ENCODE measurements around the gene ASB8.
"Not testable (repeated sequence)": the region's sequence is repeated elsewhere in the genome, so short reads cannot be mapped to it uniquely, and the experiment has no call there.

Gene ASB8

DNA sequence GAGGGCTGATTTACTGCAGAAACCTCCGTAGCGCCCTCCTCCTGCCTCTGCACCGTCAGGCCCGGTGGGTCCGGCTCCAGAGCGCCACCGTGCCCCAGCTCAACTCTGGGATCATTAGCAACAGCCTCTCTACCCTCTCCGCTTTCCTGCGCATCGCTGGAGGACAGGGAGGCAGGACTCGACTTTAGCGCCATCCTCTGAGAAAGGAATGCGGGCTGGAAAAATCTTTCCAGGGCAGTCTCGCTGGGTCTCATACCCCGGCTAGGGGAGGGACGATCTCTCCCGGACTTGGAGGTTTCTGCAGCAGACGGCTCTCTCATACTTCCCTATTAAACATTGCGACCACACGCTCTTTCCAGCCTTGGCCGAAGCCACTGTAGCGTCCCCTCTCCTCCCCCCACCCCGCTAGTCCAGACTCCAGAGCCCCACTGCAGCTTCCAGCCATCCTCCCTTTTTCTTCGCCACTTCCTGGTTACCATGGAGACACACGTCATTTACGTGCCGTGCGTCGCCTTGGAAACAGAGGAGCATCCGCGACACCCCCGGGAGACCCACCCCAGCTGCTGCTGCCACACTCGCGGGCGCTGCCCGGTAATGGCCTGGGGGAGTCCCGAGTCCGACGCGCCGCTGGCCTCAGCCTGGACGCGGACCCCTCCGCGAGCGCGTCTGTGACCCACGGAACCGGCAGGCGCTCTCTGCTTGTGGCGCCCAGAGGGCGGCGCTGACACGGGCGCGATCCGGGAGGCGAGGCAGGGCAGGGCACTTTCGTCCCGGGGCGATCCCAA, 26.0 kb upstream of the ASB8 start, which contains the start of gene CCDC184:
Gene CCDC184 (plus strand): TSS at position 554 of the 785 bp plus-strand sequence. CDS start 479 bp downstream, outside the sequence.
- in situ Hi-C loops (cut with HindIII; ENCODE audit: low sequenced_read_pairs) = no loop called here

DNA sequence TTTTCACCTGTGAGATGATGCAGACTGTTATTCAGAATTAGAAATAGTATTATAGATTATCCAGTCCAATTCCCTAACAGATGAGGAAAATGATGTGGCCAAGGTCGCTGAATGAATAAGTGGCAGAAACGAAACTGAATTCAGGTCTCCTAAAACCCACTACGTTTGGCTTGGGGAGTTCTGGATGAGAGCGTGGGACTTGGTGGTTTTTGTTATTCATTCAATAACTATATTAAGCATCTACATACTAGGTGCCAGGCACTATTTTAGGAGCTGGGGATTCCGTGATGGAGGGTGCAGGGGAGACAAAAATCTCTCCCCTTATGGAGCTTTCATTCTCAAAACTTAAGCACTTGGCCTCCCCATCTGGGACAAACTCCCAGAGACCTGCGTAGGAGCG, 25.3 kb upstream of the ASB8 start:
- in situ Hi-C loops (cut with HindIII; ENCODE audit: low sequenced_read_pairs) = no loop called here

DNA sequence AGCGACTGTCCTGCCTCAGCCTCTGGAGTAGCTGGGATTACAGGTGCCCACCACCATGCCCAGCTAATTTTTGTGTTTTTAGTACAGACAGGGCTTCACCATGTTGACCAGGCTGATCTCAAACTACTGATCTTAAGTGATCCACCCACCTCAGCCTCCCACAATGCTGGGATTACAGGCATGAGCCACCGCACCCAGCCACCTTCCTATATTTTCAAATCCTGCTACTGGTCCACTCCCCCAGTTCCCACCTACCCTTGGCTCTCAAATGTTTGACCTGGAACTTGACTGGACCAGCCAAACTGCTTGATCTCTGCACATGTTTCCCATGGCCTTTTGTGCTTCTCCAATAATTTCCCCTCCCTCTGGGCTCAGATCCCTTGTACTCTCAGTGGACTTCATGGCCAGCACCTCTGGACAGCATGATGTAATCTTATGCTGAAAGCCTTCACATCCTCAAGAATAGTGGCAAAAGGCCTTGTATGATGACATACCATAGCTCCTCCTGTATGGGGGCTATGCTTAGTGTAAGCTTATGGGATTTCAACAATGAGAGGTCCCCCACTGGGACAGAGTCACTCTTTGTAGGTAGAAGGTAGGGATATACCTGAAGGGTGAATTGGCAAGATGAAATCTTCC, 23.7 kb upstream of the ASB8 start:
- in situ Hi-C loops (cut with HindIII; ENCODE audit: low sequenced_read_pairs) = no loop called here

DNA sequence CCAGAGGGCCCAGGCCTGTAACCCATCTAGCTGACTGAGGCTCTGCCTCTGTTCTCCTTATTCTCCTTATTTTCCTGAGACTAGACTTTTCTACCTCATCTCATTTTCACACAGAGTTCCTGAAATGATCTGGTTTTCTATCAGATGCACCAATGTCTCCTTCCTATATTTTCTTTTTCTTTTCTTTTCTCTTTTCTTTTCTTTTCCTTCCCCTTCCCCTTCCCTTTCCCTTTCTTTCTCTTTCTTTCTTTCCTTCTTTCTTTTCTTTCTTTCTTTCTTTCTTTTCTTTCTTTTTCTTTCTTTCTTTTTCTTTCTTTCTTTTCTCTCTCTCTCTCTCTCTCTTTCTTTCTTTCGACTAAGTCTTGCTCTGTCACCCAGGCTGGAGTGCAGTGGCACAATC, 23.1 kb upstream of the ASB8 start:
- in situ Hi-C loops (cut with HindIII; ENCODE audit: low sequenced_read_pairs) = no loop called here

DNA sequence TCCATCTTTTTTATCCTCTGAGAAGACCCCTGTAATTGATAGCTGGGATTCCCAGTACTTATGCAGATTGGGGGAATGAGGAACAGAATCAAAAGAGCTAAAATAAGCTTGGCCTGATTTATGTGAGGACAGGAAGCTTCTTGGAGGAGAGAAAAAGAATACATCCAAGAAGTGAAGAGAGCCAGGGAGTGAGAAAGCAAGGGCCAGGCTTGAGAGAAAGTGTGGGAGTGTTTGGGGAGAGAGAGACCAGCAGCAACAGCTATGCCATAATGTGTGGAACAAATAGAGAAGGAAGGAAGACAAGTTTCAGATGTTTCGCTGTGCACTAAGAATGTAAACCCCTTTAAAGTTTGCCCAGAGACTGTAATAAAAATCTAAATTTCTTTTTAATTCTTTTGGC, 22.2 kb upstream of the ASB8 start:
- in situ Hi-C loops (cut with HindIII; ENCODE audit: low sequenced_read_pairs) = no loop called here

DNA sequence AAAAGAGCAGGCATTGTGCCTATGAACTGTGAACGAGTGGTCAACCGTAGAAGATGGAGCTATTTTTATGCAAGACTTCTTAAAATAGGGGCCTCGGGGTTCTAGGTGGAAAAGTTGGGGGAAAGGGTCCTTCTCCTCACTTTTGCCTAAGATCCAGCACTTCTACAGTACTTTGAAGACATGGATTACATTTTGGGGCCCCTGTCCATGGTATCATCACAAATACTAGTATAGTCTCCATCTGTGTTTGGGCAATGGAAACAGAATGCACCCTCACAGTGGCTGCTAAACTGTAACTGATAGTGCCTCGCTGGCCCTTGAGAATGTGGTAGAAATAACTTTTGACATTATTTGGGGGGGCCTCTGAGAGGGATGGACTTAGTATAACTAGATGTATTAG, 20.7 kb upstream of the ASB8 start:
- in situ Hi-C loops (cut with HindIII; ENCODE audit: low sequenced_read_pairs) = no loop called here

DNA sequence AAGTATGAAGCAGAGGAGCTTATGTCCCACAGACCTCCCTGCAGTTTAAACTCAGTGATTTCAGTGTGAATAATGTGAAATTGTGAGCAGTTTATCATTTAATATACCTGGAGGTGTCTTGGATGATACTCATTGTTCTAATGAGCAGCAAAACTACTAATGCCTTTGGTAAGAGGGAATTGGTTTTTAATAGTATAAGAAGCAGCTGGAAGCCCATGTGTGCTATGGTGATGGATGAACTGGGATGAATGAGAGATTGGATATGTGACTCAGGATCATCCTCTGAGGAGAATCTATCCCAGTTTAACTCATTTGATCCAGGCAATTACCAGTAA, 19.1 kb upstream of the ASB8 start:
- in situ Hi-C loops (cut with HindIII; ENCODE audit: low sequenced_read_pairs) = no loop called here

DNA sequence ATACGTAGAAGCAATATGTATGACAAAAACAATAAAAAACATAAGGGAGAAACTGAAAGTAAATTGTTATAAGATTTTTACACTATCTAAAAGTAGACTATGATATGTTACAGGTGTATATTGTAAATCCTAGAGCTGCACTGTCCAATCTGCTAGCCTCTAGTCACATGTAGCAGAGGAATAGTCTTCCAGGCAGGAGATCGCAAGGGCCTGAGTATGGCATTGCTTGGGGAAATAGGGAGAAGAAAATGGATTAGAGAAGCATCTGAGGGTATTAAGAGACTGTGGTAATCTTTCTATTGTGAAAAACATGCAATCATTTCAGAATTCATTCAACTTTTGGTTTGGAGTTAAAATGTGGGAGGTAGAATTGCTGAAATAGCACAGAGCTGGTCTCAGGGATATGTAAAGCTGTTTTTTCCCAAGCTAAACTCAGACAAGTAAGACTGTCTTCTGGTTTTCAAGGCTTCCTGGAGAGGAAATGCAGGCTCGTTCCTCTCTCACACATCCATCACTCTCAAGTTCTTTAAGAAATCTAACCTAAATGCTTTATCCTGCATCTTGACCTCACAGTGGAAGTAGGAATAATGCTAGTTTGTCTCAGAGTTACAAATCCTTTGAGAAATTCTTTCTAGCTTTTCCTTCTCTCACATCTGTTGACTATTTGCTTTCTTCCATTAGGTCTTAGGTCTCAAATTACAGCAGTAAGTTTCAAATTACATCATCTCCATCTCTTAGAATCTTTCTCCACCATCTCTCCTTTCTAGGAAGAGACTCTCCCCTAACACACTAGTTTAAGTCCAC, 18.5 kb upstream of the ASB8 start:
- in situ Hi-C loops (cut with HindIII; ENCODE audit: low sequenced_read_pairs) = no loop called here

DNA sequence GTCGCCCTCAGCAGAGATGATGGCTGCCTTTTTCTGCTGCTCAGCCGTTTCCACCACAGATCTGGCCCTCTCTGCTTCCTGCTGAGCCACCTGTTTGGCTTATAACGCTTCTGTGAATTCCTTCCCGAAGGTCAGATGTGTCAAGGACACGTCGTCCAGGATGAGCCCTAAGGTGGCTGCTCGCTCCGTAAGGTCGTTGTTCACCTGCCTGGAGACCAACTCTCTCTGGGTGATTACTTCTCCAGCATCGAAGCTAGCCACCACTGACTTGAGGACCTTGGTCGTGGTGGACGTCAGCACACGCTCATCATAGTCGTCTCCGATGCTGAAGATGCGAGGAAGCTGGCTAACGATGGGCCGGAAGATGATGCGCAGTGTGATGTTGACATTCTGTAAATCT, 11.7 kb upstream of the ASB8 start:
- in situ Hi-C loops (cut with HindIII; ENCODE audit: low sequenced_read_pairs) = no loop called here

DNA sequence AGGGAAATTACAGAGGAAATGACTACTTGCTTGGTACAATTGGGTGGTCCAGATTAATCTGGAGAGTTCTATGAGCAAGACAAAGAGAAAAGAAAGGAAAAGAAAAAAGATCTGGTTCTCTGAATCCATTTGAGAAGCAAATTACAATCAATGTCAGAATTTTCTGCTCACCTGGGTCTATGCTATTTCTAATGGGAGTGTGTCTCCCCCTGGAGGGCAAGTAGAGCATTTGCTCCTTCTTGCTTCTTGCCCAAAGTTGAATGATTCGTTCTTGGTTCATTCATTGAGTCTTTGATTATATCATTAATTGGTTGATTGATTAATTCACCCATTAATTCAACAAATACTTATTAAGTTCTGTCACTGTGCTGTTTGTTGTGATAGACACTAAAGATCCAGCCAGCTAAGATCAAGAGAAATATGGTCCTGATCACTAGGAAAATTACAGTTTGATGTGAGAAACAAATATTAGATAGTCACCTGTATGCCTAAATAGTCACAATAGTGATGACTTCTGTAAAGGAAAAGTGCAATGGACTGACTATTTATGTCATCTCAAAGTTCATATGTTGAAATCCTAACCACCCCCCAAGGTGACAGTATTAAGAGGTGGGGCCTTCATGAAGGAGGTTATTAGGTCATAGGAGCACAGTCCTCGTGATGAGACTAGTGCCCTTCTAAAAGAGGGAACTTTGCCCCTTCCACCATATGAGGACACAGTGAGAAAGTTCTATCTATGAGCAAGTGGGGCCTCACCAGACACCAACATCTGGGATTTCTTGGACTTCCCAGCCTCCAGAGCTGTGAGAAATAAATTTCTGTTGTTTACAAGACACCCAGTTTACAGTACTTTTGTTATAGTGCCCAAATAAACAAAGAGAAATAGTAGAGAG, 8.0 kb upstream of the ASB8 start:
- in situ Hi-C loops (cut with HindIII; ENCODE audit: low sequenced_read_pairs) = no loop called here

DNA sequence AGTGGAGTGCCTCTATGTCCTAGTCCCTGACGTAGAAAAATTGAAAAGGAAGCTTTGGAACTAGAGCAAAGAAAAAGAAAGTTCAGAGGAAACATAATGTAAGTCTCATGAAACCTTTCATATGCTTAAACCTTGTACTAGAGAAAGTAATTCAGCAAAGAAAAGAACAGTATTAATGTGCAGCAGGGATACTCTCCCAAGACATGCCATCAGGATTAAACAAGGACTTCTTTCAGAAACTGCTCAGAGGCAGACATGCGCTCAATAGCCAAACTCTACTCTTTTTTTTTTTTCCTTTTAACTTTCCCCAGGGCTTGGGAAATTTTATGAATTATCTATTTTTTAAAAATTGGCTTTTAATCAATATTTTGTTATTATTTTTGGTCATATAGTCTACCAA, 7.1 kb upstream of the ASB8 start:
- in situ Hi-C loops (cut with HindIII; ENCODE audit: low sequenced_read_pairs) = no loop called here

DNA sequence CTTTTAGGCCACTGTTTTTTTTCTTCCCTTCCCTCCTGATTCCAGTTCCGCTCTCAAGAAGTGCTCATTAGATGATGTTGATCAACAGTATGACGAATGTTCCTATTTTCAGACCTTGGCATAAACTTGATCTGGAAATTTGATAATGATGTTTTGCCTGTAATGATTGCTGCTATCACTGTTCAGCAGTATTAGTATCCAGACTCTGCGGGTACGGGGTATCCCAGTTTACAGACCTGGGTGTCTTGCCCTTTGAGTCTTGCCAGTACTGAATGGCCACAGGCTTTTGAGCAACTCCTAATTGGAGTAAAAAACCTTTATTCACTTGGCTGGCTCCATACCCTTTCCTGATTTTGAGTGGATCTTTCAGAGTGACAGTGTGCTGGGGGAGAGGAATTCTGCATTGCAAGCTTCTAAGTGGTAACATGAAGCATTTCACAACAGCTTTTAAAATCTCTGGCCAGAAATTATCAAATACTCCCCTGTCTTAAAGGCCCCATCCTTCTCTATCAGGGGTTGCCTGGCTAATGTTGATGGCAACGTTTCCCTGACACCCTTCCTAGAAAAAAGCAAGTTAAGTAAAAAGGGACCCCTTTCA, 5.9 kb upstream of the ASB8 start:
- in situ Hi-C loops (cut with HindIII; ENCODE audit: low sequenced_read_pairs) = no loop called here

DNA sequence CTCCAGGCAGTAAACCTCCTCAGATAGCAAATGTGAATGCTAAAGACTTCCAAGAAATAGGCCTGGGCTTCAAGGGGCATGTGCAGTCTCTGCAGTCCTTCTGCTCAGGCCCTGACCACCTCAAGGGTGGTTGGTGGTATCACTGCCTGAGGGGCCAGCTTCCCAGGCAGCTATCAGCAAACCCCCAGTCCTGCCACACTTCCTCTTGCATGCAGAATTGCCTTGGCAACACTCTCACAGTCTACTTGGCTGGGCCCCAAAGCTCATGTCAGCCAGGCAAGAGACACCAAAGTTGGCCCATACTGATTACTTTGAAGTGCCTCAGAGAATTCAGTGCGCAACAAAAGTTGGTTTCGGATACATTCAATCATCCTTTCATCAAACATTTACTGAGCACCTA, 3.5 kb upstream of the ASB8 start:
- in situ Hi-C loops (cut with HindIII; ENCODE audit: low sequenced_read_pairs) = no loop called here

DNA sequence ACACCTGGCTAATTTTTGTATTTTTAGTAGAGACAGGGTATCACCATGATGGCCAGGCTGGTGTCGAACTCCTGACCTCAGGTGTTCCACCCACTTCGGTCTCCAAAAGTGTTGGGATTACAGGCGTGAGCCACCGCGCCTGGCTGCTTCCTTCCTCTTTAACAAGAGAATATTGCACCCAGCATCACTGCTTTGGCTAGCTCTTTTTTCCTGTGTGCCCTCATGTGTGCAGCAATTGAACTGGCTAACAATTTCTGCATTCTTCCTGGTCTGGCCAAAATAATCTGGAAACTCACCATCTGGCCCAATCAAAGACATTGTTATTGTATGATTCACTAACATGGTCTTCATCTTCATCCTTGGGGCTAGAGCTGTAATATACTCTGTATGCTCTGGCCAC, 2.7 kb upstream of the ASB8 start:
- in situ Hi-C loops (cut with HindIII; ENCODE audit: low sequenced_read_pairs) = no loop called here

DNA sequence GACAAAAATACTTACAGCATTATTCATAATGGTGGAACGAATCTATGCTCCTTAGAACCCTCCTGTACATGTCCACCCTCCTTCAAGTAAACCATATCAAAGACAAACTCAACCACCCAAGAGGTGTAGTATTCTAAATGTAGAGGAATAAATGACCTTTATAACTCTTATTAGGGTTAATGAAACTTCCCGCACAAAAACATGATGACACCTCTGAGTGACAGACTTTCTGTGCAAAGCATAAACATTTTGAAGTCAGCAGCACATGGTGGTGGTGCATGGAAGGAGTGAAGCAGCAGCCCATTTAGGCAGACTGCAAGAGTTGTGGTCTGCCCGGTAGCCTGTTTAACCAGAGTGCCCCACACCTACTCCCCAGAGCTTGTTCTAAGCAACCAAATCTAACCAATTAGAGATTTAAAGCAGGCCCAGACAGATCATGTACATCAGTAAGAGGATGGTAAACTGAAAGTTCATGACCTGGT, 615 bp upstream of the ASB8 start:
- in situ Hi-C loops (cut with HindIII; ENCODE audit: low sequenced_read_pairs) = no loop called here

DNA sequence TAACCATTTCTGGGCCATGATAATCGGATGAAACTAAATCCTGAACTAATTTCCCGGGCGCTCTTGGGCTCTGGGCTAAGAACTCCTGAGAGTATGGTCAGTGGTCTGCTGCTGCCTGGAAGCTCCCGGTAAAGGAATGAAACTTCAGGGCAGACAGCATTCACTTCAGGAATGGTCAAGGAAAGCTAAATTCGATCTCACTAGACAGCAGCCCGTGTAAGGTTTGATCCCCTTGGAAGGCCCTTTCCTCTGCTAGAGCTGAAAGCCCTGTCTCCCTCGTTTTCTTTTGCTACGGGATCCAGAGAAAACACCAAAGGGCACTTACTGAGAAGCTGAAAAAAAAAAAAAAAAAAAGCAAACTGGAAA, 680 bp downstream of the ASB8 start:
- in situ Hi-C loops (cut with HindIII; ENCODE audit: low sequenced_read_pairs) = no loop called here

DNA sequence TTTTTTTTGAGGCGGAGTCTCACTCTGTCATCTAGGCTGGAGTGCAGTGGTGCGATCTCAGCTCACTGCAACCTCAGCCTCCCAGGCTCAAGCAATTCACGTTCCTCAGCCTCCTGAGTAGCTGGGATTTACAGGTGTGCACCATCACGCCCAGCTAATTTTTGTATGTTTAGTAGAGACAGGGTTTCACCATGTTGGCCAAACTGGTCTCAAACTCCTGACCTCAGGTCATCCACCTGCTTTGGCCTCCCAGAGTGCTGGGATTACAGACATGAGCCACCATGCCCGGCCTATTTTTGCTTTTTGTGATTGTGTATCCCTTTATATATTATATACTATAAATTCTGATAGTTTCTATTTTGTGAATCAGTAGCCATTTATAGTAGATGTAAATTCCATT, 1.5 kb downstream of the ASB8 start:
- in situ Hi-C loops (cut with HindIII; ENCODE audit: low sequenced_read_pairs) = not testable (repeated sequence)

DNA sequence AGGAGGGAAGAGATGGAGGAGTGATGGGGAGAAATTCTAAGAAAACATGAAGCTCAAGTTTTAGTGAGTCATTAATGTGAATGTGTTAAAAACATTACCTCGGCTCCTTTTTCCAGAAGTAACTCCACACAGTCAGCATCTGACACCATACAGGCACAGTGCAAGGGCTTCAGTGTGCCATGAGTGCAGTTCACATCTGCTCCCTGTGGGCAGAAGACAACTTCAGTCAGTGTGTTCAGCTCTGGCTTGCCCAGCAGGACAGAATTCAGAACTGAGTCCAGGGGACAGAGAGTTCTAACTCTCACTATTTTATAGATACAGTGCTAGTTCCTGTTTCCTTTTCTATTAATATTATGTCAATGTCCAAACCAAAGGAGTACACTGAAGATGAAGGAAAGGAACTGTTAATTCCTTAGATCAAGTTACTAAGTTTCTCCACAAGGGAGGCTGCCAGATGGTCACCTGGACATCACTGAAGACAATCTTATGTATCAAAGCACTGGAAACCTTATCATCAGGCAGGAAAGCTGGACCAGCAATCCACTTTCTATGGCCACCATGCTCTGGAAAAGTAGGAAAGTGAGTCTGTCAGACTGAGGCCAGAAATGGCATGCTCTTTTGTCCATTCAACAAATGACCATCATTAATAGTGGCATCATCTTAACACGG, 6.1 kb downstream of the ASB8 start:
- in situ Hi-C loops (cut with HindIII; ENCODE audit: low sequenced_read_pairs) = no loop called here

DNA sequence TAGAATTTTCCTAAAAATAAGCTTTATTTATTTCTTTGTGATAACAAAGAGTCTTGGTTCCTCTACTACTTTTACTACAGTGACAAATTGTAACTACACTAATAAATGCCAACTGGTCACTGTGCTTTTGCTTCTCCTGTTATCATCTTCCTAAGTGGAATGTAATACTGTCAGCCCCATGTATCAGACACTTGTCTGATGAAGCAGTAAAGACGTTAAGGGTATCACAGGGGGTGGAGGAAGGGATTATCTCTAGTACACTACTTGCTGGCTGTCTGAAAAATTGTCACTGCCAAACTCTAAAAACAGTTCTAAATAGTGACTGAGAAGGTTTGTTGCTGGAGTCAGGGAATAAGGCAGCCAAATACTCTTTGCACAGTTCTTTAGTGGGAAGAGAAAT, 11.3 kb downstream of the ASB8 start:
- in situ Hi-C loops (cut with HindIII; ENCODE audit: low sequenced_read_pairs) = no loop called here

DNA sequence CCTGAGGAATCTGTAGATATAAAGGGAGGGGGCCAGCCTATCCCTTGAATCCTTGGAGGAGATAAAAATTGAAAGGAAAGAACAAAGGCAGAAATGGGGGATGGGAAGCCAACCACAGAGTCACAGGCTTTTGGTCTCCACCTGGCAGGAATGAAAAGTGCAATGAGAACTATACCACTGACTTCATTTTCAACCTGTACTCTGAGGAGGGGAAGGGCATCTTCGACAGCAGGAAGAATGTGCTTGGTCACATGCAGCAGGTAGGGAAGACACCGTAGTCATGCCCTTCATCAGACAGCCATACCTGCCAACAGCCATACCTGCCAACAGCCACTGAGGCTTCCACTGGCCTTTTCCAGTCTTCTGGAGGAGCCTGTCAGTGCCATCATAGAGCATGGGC, 13.4 kb downstream of the ASB8 start:
- in situ Hi-C loops (cut with HindIII; ENCODE audit: low sequenced_read_pairs) = no loop called here

Data from DLD1 (cell line).